GM12801 (cell line): ENCODE data around the gene SEMA3C.

Experiments
- TF ChIP-seq, protein P1 (sequence below): IDR thresholded peaks from one replicate; pipeline ENCODE4 v1.5.1; 2011; ENCODE audit warnings: control low read depth; ENCODE audit not compliant: insufficient read length; ENCODE audit errors: extremely low read depth

Gene SEMA3C

DNA sequence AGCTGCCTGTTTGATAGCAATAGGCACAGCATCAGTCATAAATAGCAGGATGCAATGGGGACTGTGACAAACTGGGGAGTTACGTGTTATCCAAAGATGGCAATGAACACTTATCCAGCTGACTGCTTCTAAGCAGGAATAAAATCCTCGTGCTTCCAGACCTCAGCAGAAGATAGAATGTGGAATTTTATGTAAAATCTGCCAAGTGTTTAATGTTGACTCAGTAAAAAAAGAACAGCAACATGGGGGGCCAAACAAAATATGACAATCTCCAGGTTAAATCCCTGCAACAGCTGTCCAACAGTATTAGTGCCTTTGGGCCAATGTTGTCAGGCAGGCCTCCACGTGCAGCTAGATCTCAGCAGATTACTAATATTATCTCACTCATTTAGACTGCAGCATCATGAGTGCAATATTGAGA lies 127.3 kb downstream of the SEMA3C start:
- TF ChIP-seq, protein P1, sequence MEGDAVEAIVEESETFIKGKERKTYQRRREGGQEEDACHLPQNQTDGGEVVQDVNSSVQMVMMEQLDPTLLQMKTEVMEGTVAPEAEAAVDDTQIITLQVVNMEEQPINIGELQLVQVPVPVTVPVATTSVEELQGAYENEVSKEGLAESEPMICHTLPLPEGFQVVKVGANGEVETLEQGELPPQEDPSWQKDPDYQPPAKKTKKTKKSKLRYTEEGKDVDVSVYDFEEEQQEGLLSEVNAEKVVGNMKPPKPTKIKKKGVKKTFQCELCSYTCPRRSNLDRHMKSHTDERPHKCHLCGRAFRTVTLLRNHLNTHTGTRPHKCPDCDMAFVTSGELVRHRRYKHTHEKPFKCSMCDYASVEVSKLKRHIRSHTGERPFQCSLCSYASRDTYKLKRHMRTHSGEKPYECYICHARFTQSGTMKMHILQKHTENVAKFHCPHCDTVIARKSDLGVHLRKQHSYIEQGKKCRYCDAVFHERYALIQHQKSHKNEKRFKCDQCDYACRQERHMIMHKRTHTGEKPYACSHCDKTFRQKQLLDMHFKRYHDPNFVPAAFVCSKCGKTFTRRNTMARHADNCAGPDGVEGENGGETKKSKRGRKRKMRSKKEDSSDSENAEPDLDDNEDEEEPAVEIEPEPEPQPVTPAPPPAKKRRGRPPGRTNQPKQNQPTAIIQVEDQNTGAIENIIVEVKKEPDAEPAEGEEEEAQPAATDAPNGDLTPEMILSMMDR: no peak

DNA sequence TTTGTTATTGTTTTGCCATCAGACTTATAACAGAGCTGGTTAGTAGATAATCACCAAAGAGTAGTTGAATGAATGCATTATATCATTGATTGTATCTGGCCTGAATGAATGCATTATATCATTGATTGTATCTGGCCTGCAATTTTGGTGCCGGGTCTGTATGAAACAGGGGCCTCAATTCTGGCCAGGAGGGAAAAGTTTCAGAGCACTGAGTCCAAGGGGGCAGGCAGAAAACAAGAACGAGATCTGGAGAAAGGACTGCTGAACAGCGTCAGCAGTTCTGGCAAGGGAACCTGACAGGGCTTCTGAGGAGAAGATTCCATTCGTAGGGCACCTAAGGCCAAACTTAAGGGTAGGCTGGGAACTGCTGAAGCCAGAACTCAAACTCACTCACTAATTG lies 128.0 kb downstream of the SEMA3C start:
- TF ChIP-seq, protein P1: no peak

DNA sequence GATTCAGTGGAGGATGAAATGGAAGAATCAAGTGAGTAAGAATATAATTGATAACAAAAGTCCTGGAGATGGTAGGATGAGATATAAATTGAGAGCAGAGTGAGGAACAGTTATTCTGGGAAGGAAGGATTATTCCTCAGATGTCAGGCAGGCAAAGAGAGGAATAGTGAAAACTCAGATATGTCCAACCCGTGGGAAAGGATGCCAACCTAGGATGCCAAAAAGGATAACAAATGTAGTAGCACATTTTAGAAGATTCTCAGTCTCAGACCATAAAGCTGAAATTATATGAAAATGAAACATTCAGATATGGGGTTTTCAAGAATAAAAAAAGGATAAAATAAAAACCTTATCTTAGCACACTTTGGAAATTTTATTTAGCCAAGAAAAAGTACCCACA lies 131.1 kb downstream of the SEMA3C start:
- TF ChIP-seq, protein P1: no peak

DNA sequence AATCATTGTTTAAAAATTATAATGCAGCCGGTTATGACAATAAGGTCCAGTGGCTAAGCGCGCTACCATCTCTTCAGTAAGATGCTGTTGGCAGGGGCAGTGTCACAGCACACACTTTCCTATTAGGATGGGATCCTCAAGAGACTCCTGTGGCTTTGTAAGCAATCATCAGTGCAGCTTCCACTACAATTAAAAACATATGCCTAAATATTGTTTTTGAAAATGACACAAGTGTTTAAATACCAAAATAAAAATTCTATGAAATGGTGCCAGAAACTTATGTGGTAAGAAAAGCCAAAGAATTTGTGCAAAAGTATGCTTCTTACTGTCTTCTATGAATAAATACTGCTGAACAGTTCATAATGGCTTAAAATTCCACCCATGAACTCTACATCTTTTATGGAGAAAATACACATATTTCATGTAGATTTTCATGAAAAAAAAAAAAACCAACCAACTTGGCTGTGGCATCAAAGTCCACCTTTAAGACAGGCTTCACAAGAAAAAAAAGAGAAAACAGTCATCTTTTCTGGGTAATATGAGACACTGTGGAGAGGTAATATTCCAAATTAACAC lies 132.8 kb downstream of the SEMA3C start:
- TF ChIP-seq, protein P1: no peak

DNA sequence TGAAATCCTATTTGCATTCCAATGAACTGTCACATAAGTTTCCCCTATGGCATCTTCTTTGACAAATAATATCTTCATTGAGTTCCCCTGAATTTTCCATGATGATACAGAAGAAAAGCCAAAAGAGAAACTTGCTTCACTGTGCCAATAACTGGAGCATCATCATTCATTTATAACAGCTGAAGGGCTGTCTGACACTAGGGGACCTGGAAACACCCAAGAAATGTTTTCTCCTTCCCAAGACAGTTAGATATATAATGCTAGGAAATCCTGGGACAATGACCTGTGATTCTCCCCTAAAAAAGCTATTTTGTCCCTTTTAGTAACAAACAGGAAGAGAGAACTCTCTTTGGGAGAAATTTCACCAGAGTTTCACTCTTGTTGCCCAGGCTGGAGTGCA lies 133.6 kb downstream of the SEMA3C start:
- TF ChIP-seq, protein P1: no peak

DNA sequence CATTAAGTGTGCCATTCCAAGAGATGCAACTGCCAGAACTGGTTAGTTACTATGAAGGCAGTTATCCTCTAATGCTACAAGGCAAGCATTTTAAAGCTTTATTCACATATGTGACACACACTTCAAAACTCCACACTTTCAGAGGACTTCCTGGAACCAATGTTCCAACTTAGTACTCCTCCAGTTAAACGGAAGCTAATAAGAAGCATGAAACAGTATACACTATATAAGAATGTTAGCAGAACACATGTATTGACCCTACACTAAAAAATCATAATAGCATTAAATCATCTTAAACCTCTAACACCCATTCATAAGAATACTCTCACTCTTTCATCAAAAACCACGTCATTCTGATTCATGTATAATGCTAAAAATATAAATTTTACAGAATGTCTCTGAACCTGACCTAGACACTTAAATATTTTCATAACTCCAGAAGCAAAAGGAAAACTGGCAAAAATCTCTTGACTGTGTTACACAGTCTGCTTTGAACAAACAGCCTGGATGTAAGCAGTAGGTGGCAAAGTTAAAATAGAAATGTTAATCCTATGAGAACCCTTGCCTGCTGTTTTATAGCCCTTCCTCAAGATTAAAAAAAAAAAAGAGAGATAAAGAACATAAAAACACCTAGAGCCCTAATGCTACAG lies 135.0 kb downstream of the SEMA3C start:
- TF ChIP-seq, protein P1: no peak

DNA sequence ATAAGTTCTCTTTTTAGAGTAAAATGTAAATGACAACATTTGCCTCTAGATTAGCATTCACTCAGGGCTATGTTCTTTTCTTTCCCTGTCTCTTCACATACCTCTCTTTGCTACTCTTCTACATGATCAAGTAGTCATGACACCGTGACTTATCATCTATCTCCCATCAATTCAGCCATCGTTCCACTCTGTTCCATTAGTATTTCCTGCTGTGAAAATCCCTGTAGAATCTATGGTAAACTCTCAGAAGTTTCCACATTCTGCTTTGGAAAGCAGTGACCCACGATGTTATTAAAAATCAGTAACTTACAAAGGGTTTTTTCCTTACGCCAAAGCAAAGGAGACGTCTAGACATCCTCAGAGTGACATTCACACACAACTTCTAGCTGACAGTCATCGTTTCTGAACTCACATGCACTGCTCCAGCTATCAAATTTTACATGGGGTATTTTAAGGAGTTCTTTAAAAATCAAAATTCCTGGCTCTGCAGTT lies 135.6 kb downstream of the SEMA3C start:
- TF ChIP-seq, protein P1: no peak
